A172 (cell line): ENCODE results near the gene MGAT4D. TPM values are rescaled to one million over a fixed set of nuclear protein-coding genes. Genes with fewer than 3 reads are reported as not detected.
"Not testable (repeated sequence)": the region's sequence is repeated elsewhere in the genome, so short reads cannot be mapped to it uniquely, and the experiment has no call there.

ENCODE experiments used
- DNase-seq: peaks from one replicate; pipeline ENCODE4 v3.0.0-alpha.2; 2015; ENCODE audit warnings: low spot score
- total RNA-seq: library from RNA; depleted of rRNA; stranded (reverse); fragments of >200 nt; shearing (Covaris generic); gene quantifications from 2 replicates; pipeline ENCODE4 v1.2.3, GENCODE V29; 2014; rRNA removed

Gene MGAT4D
- total RNA-seq: not detected in 2 replicates

DNA sequence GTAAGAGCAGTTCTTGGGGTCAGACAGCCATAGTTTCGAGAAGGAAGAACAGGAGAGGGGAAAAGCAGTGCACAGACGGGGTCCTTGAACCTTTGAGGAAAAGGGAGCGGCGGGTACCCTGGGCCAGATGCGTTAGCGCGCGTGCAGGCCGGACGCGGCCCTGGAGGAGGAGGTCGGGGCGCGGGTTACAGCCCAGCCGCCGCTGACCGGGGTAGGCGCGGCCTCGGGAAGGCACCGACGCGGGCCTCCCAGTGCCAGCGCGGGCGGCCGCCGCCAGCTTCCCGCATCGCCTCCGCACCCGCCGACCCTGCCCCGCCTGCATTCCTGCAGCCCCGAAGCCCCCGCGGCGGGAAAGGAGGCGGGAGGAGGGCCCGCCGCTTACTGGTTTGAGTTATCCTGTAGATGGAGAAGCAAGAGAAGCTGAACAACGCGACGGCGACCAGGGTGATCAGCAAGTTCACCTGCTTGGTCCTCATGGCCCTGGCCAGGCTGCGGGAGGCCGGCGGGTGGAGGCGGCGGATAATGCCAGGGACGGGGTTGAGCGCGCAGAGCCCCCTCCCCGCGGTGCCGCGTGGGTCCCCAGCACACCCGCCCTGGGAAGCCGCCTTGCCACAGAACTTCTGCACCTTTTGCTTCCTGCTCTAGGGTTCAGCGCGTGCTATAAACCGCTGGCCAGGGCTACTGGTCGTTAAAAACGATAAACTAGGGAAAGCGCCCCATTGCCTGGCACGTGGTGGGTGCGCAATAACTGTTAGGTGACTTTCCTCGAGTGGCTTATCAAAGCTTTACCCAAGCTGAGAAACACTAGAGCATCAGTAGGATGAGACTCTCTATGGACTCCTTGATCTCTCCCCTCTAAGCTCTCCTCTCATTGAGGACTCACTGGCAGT is at the start of gene MGAT4D:
TSS of gene MGAT4D (minus strand) at position 547 of the 890 bp plus-strand sequence. CDS start at position 476, 71 bp downstream.
- no peak for DNase-seq

DNA sequence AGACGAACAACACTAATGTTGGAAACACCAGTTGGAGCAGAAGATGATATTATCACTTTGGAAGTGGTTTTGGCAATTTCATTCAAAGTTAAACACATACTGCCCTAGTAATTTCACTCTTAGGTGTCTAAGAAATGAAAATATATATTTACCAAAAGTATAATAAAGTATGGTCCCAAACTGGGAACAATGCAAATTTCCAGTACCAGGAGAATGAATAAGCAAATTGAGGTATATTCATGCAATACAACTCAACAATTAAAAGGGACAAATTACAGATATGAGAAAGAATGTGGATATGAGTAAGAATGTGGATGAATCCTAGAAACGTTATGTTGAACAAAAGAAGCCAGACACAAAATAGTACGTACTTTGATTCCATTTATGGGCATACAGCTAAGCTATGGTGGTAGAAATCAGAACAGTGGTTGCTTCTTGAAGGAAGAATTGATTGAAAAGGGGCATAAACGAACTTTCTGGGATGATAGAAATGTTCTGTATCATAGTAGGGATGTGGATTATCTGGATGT is 35.9 kb upstream of the MGAT4D start:
- DNase-seq: no peak

DNA sequence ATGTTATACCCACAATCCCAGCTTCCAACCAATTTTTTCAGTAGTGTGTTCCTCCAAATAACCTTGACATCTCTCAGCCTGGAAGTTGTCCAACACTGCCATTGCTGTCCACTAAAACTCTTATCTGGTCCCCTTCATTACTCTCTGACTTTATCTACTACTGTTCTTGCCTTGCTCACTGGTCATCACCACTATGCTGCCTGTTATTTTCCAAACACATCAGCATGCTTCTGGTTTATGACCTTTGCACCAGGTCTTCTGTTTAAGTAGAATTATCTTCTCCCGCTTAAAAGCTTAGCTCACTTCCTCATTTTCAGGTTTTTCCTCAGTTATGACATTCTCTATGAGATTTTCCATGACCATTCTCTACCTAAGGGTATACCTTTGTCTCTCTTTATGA is 31.3 kb upstream of the MGAT4D start:
- no peak for DNase-seq

DNA sequence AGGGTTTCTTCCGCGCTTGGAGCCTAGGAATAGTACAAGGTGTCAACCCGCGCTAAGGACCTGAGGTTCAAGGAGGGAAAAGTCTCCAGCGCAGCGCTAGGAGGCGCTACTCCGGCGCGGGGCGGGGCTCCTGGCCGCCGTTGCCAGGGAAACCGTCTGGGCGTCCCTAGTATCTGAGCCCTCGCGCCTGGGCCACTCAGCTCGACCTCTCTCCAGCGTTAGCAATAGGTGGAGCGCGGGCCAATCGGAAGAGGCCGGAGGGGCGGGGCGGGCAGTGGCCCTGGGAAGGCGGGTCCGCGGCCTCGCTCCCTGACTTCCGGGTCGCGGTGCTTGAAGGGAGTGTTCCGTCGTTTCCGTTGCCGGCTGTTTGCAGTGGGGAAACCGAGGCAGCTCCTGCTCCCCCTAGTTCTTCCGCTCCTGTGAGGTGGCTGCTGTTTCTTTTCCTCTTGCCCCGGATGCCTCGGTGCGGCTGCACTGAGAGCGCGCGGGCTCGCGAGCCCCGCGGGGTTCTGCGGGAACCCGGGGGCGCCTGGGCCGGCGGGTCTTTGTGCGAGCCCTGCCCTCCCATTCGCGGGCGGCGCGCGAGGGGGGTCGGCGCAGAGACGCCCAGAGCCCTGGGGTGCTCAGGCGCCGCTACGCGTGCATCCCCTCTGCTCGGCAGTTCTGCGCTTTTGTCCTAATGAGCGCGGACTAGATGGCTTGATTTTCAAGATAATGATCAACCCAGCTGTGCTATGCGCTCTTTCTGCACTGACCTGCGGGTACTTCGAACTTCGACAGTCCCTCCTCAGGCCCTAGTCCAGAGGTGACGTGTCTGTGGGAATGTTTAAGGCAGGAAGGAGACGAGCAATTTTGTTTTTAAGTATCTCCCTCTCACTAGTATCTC is 26.0 kb upstream of the MGAT4D start, which contains the start of gene ELMOD2:
TSS of gene ELMOD2 (plus strand) at position 312 of the 886 bp plus-strand sequence. CDS start 1,261 bp downstream, outside the sequence.
- peak; percentile 95 for DNase-seq

DNA sequence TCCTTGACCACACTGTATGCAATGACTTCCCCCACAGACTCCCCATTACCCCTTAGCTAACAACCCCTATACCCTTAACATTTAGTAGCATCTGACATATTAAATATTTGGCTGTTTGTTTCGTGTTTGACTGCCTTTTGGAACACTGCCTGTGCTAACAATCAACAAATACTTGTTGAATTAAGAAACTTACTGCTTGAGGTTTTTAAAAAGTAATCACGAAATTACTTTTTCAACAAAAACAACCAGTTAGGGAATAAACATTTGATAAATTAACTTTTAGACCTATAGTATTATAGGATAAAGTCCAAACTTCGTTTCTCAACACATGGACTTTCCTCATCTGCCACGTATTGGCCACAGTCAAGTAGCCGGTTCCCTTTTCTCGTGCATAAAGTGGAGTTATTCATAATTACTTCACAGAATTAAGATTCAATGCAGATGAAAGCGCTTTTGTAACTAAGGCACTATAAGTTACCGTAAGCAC is 25.3 kb upstream of the MGAT4D start:
- no peak for DNase-seq

DNA sequence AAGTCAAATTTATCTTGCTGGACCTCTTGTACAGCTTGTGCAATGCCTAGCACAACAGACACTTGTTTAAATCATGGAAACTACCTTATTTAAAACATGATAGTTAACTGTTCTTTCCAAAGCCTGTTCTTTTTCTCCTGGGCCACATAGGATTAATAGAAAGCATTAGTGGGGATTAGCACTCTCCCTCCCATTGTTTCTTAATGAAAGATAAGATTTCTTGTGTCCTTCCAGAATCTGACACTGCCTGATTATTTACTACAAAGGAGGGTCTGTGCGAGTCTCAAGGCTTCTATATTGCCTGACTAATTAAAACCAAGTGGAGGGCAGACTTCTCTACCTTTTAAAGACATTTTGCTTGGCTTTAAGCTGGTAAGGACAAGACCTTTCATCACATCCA is 17.3 kb upstream of the MGAT4D start:
- no peak for DNase-seq

DNA sequence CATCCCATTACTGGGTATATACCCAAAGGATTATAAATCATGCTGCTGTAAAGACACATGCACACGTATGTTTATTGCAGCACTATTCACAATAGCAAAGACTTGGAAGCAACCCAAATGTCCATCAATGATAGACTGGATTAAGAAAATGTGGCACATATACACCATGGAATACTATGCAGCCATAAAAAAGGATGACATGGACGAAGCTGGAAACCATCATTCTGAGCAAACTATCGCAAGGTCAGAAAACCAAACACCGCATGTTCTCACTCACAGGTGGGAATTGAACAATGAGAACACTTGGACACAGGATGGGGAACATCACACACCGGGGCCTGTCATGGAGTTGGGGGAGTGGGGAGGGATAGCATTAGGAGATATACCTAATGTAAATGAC is 15.7 kb upstream of the MGAT4D start:
- not testable (repeated sequence) for DNase-seq

DNA sequence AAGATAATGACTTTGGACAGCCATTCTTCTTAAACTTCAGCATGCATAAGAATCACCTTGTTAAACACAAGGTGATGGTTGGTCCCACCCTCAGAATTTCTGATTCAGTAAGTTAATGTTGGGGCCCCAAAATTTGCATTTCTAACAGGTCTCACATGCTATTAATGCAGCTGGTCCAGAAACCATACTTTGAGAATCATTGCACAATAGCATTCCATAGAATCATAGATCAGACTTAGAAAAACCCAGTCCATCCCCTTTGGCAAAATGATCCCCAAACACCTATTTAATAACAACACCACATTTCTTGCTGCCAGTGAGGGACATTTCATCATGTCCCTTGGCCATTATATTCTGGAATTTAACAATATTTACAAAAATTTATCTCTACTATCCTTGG is 6.2 kb upstream of the MGAT4D start:
- no peak for DNase-seq

DNA sequence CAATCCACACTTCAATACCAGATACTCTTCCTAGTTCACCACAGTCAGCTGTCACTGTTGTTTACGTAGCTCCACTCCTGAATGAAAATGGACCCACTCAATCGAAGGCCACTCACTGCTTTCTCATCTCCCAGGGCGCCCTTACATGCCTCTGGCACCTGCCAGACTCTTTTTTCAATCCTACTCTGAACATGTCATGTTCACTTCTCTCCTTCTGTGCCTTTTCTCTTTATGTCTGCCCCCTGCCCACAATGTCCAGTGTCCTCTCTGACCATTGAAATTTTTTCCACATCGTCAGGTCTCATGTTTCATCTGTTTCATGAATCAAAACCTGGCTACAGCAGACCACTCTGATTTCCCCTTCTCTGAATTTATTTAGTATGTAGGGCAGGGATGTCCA is 1.3 kb upstream of the MGAT4D start:
- DNase-seq: no peak

DNA sequence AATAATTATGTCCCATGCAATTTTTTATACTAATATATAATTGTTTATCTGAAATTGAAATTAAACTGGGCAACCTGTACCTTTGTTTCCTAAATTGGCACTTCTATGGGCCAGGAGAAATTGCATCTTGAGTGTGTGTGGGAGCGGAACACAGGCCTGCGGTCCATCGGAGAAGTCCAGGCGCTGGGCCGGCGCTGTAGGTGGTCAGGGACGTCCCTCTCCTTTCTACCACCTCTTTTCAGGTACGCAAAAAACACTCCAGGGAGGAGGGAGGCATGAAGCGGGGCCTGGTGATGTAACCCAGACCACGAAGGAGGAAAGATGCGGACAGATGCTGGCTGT is 717 bp downstream of the MGAT4D start:
- DNase-seq: no peak

DNA sequence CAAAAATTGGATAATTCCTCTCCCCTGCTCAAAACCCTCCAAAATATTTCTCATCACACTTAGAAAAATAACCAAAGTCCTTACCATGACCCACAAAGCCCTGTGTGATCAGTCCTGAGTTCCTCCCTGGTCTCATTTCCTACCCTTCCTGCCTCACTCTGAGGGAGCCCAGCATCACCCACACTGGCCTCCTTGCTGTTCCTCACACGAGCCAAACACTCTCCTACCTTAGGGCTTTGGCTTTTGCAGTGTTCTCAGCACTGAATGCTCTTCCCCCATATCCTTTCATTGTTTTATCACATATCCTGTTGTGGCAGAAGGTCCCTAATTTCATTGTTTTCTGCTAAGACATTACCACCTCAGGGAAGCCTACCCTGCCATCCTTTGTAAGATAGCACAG is 12.2 kb downstream of the MGAT4D start:
- no peak for DNase-seq

DNA sequence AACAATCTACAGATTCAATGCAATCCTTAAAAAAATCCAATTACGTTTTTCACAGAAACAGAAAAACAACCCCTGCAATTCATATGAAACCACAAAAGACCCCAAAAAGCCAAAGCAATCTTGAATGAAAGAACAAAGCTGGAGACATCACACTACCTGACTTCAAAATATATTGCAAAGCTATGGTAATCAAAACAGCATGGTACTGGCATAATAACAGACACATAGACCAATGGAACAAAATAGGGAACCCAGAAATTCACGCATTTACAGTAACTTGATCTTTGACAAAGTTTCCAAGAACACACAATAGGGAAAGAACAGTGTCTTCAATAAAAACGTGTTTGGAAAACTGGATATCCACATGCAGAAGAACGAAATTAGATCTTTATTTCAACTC is 14.6 kb downstream of the MGAT4D start:
- no peak for DNase-seq

DNA sequence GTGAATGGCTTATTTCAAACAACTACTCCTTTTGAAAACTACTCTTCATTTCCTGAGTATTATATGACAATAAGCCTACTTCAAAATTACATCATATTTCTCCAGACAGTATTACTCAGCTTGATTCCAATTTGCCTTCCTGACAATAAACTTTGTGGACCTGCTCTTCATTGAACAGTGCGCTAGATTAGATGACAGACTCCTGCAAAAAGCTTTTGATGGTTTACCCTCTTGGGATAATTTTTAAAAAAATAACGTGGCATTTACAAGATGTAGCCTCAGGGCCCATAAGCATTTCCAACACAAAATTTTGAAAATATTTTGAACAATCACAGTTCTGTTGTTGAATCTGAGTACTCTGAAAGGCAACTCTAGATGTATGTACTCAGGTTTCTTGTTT is 25.9 kb downstream of the MGAT4D start:
- no peak for DNase-seq

DNA sequence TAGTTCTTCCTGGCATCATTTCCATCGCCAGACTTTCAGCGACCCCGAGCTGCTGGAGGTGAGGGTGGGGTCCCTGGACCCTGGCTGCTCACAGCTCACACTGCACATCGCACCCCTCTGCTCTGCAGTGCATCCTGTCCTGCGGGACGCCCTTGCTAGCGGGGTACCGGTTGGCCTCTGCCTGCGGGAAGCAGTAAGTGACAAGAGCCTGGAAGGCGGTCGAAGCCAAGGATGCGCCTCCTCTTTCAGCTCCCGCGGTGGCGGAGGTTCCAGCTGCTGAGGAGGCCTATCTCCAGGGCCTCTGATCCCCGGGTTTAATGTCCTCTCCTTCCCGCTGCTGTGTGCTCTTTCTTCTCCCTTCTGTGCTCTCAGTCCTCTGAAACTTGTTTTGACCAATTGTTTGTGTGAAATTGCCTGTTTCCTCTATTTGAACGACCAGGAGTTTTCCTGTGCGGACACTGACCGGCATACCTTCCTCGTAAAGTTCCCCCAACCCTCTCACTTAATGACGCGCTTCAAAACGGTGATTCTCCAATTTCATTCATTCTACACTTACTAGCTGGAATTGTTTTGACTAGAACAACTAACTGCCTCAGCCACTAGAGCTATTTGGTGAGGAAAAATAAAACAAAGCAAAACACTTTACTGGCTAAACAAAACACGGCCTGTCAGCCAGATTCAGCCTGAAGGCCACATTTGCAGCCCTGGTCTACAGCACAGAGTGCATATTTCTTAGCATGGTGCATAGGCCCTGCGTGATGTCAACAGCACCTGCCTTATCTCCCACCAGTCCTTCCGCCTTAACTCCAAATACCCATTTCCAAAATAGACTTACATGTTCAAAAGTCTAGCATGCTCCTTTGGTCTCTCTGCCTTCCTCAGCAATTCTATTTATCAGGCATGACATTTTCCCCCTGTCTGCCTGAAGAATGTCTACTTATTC is 28.0 kb downstream of the MGAT4D start:
- no peak for DNase-seq

DNA sequence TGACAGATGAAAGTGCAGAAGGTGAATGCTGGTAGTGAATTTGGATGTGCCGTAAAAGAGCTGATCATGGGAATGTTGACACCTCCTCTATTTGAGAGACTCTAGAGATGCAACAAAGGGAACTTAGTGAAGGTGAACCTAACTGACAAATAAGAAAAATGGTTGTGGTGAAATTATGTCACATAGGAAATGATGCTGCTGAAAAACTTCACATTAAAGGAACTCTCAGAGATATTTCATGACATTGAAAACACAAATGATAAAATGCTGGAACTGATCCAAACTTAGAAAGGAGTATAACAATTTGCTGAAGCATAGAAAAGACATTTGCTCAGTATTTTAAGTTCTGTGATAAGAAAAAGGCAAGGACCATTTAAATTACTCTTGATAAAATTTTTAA is 31.9 kb downstream of the MGAT4D start:
- no peak for DNase-seq

DNA sequence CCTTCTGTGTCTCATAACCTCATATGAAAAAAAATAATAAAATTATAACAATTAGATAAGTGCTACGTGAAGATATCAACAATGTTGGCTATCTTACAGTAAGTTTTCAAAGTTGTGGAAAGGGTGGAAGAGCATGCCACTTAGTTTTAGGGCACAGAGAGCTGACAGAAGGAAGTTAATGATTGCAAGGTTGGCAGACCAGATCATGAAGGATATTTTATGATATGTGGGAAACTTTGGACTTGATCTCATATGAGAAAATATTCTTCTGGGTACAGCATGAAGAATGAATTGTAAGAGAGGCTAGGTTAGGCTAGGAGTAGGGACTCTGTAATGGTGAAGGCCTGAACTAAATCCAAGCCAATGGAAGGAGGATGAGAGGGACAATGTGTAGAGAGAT is 34.5 kb downstream of the MGAT4D start:
- no peak for DNase-seq

DNA sequence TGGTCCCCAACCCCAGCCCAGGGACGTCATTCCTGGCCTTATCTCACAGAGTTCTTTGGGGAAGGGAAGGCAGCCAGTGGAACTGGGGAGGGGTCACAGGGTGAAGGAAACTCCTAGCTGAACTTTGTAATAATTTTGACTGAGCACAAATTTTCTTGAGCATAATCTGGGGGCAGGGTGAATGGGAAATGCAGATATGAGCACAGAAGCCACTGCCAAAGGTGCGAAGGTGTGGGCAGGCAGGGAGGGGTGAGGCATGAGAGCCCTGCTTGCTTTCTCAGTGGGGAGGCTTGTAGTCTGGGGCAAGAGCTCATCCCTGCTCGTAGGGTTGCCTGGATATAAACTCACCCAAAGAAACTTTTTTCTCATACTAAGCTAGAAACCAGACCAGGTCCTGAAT is 34.9 kb downstream of the MGAT4D start:
- DNase-seq: no peak

DNA sequence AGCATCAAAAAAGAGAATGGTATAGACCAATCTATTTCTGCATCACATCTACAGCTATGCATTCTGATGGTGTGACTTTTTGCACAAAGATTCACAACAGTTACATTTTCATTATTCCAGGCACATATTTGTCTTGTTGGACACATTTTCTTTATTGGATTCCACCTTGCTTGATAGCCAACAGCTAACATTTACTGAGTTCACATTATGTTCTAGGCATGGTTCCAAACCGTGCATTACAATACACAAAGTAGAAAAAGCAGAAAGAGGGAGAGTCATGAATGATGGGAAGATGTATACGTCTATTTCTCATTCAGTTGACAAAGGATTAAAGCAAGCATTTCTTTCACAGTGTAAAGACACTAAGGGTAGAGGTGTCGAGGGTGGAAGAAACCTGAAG is 47.7 kb downstream of the MGAT4D start:
- DNase-seq: no peak

DNA sequence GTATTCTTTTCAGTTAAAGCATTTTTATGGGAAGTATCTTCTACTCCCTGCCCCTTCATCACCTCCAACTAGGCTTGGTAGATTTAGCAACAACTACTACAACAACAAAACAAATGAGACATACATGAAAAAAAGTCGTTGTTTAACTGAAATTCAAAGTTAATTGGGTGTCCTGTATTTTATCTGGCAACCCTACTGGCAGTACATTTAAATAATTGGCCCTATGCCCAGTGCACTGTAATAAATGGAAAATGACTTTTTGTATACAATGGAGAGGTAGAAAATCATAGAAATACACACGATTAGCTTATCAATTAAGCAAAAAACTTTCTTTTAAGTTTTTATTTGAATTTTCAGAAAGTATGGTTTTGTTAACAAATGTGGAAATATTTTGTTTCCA is 49.3 kb downstream of the MGAT4D start:
- DNase-seq: no peak

DNA sequence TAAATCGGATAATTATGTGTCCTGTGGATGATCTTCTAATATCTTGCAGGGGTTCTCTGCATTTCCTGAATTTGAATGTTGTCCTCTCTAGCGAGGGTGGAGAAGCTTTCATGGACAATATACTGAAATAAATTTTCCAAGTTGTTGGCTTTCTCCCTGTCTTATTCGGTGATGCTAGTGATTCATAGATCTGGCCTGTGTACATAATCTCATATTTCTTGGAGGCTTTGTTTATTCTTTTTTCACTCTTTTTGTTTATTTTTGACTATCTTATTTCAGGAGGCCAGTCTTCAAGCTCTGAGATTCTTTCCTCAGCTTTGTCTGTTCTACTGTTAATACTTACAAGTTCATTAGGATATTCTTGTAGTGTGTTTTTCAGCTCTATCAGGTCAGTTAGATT is 49.9 kb downstream of the MGAT4D start:
- no peak for DNase-seq

DNA sequence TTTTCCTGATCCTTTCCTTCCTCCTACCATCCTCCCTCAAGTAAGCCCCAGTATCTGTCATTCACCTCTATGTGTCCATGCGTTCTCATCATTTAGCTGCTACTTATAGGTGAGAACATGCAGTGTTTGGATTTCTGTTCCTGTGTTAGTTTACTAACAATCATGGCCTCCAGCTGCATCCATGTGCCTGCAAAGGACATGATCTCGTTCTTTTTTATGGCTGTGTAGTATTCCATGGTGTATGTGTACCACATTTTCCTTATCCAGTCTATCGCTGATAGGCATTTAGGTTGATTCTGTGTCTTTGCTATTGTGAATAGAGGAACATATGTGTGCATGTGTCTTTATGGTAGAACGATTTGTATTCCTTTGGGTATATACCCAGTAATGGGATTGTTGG is 53.7 kb downstream of the MGAT4D start:
- DNase-seq: not testable (repeated sequence)
